ENCODE measurements around the gene RASGEF1C.
"Not testable (repeated sequence)": the region's sequence is repeated elsewhere in the genome, so short reads cannot be mapped to it uniquely, and the experiment has no call there.

Gene RASGEF1C

GRCh38 chr5:180213657-180214207, 4.7 kb upstream of the RASGEF1C start:
- POLR2A ChIA-PET (ENCODE audit: low non-redundant PET): no interaction called here
- CTCF ChIA-PET: interaction anchor here (1.4 kb wide), 1 partner anchor 77 kb away, joined by 3 read pairs; no protein-coding TSS in a partner anchor
- TF ChIP-seq CTCF (conservative IDR thresholded peaks at IDR 0.05; ENCODE audit: low read depth): no peak
- no peak for DNase-seq (ENCODE audit: low spot score)
- no peak overlapping the region for H3K27ac ChIP-seq

GRCh38 chr5:180213256-180213600, 4.2 kb upstream of the RASGEF1C start:
- no peak overlapping the region for H3K27ac ChIP-seq
- DNase-seq (ENCODE audit: low spot score): no peak
- POLR2A ChIA-PET (ENCODE audit: low non-redundant PET): no interaction called here
- CTCF ChIA-PET: interaction anchor here (1.4 kb wide), 1 partner anchor 77 kb away, joined by 3 read pairs; no protein-coding TSS in a partner anchor
- no peak for TF ChIP-seq CTCF (conservative IDR thresholded peaks at IDR 0.05; ENCODE audit: low read depth)

- POLR2A ChIA-PET (ENCODE audit: low non-redundant PET): no interaction called here
- CTCF ChIA-PET: interaction anchor here (0.7 to 1.4 kb wide), 2 partner anchors 78 to 258 kb away, joined by 3 read pairs; no protein-coding TSS in a partner anchor
- TF ChIP-seq CTCF (conservative IDR thresholded peaks at IDR 0.05; ENCODE audit: low read depth): no peak
- DNase-seq (ENCODE audit: low spot score): peak; percentile 38
- peak overlapping the region; percentile 17; the same call in 1 of the 2 replicates for H3K27ac ChIP-seq
Observed at GRCh38 chr5:180212363-180213255, 3.6 kb upstream of the RASGEF1C start.

GRCh38 chr5:180211761-180212035, 2.7 kb upstream of the RASGEF1C start:
- no peak for DNase-seq (ENCODE audit: low spot score)
- ChIA-PET POLR2A (ENCODE audit: low non-redundant PET) (no interaction called here), CTCF (no interaction called here)
- no peak overlapping the region for H3K27ac ChIP-seq
- no peak for TF ChIP-seq CTCF (conservative IDR thresholded peaks at IDR 0.05; ENCODE audit: low read depth)

- DNase-seq (ENCODE audit: low spot score): no peak
- ChIA-PET CTCF (interaction anchor here (1.0 to 1.9 kb wide), 2 partner anchors 84 to 94 kb away, joined by 3 to 12 read pairs; no protein-coding TSS in a partner anchor), POLR2A (ENCODE audit: low non-redundant PET) (interaction anchor here (0.7 kb wide), 1 partner anchor 262 kb away, joined by 3 read pairs; no protein-coding TSS in a partner anchor)
- no peak overlapping the region for H3K27ac ChIP-seq
- TF ChIP-seq CTCF (conservative IDR thresholded peaks at IDR 0.05; ENCODE audit: low read depth): no peak
Observed at GRCh38 chr5:180210961-180211760, 2.1 kb upstream of the RASGEF1C start.

GRCh38 chr5:180210077-180210476, 1.1 kb upstream of the RASGEF1C start:
- H3K27ac ChIP-seq; POLR2A ChIA-PET (ENCODE audit: low non-redundant PET); DNase-seq (ENCODE audit: low spot score): not testable (repeated sequence)
- CTCF ChIA-PET: interaction anchor here (0.7 to 2.6 kb wide), 6 partner anchors 15 to 1948 kb away, joined by 3 to 14 read pairs (median 8); no protein-coding TSS in a partner anchor
